GM18907 (cell line): ENCODE results near the gene FRMD5.
"Not testable (repeated sequence)": the region's sequence is repeated elsewhere in the genome, so short reads cannot be mapped to it uniquely, and the experiment has no call there.

Source experiments
- ATAC-seq: cut with Tn5 transposase; IDR thresholded peaks from one replicate; pipeline ENCODE4 v1.9.1; 2021; ENCODE audit warnings: mild to moderate bottlenecking, moderate library complexity; ENCODE audit not compliant: unreplicated experiment

Gene FRMD5

DNA sequence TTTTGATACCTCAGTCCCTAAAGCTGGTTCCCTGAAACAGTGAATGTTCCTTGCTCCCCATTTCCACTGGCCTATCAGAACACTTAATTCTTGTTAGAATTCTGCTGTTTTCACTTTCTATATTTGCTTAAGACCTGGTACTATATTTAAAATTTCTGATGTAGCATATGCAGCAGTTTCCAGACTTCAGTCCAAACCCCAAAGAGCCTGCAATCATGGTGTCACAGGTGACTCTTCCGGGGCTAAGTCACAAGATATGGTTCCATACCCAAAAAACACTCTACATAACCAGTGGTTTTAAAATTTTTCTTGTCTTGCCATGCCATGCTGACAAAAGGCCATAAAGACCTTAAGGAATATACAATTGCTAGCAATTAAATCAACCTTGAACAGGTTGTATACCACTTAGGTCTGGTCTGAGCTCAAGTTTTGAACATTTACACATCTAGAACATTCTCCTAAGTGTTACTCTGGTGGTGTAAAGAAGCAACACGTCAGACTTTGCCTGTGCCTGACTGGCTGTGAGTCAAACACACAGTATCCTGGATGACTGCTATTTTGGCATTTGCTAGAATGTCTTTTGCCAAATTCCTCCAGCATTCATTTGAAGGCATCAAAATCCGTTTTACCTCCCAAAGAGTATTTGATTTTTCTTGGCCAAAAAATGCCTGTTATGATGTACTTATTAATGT lies 160.0 kb downstream of the FRMD5 start:
- ATAC-seq = no peak

GRCh38 chr15:44034334-44034733 lies 160.7 kb downstream of the FRMD5 start:
- ATAC-seq = no peak

GRCh38 chr15:44033894-44034293 lies 161.2 kb downstream of the FRMD5 start:
- no peak for ATAC-seq

- ATAC-seq = not testable (repeated sequence)
Observed at GRCh38 chr15:44032820-44033219, 162.3 kb downstream of the FRMD5 start.

DNA sequence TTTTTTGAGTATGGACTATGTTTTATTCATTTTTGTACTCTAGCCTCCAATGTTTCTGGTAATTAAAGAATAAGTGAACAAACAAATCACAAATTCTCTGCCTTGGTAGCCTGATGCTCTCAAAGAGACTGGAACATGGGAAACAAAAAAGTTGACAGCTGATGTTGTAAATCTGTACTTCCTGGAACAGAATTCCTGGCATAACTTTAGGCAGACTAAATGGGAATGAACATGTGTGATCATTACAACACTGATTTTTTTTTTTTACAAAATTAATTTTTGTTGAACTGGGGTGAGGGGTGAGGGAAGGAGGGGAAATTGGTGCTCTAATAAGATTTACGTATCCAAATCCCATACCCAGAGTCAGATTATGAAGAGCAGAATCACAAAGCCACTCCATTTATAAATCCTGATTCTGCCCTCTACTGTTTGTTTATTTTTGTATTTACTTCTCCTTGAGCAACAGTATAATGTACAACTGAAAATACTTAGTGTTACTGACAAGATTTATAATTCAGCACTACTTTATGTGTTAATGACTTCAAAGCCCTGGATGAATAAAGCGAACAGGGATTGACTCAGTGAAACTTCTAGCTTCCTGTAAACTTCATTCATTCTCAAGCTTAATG lies 165.0 kb downstream of the FRMD5 start:
- ATAC-seq = no peak

- ATAC-seq = no peak
Observed at GRCh38 chr15:44029003-44029402, 166.1 kb downstream of the FRMD5 start.

DNA sequence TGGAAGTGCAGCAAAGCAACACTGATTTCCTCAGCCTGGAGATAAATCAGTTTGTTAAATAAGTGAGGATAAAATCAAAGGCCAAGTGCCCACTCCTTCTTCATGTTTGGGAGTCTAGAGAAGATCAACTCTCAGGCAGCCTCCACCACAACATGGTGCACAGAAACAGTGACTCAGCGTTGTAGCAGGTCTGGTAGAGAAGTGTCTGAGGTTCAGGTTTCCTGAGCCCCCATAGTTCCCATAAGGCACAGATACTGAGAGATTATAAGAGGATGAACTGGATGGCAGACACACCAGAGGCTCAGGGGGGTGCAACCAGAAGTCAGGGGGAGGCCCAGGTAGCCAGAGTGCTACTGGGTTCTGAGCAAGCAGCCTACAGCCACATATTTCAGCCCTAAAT lies 166.7 kb downstream of the FRMD5 start:
- ATAC-seq = no peak

GRCh38 chr15:44024155-44024554 lies 170.9 kb downstream of the FRMD5 start:
- no peak for ATAC-seq

DNA sequence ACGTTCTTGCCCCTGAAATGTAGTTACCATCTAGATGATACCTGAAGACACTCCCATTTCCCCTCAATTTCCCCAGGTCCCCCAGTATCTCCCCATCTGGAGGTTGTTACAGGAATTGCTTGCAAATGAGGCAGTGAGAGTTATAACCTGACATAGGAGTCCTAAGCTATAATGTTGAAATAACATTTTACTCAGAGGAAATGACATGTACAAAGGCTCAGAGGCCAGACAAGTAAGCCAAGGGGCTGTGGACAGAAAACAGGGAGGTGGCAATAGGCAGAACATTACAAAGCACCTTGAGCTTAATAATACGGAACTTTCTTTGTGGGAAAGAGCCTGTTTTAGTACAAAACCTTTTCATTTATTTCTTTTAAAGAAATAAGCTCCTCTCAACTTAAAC lies 171.9 kb downstream of the FRMD5 start:
- no peak for ATAC-seq

DNA sequence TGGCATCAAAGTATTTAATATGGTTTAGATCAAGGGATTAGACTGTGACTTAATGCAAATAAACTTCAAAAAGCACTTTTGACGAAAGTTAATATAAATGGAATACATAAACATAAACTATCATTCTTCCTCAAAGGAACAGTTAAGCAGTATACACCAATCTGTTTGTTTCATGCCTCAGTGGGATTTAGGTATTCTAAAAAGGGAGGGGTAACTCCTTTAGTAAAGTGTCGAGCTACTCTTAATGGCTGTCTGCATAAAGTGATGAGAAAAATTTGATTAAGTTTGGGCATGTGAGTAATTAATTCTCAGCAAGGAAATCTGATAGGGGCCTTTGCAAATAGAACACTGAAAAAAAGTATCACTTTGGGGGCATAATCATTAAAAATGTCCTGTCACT lies 176.9 kb downstream of the FRMD5 start:
- no peak for ATAC-seq

DNA sequence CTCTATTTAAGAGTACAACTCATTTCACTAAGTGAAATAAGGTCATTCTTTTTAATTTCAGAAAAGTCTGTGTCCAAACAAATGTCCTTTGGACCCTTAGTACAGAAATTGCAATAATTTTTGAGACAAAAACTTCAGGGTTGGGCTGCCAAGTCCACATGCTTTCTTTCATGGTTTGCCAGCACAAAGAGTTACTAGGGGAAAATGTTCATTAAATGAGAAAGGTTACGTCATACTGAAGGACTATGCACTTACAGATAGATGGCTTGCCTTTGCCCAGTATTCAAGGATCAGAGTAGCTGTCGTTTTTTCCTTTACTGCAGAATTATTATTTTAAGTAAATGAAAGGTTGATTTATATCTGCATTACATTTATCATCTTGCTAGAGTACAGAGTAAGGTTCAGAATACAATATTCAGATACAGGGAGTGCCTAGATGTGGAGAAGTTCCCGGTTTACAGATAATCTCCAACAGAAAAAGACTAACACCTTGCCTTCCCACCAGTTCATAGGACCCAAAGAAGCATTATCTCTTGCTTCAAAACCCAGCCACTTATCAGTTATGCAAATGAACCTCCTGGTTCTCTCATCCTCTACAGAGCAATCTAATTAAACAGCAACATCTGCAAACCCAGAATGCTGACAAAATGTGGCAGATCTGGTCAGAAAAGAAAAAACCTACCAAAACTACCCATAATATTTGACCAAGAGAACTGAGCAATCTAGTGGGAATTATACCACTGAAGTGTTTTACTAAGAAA lies 179.3 kb downstream of the FRMD5 start:
- no peak for ATAC-seq

DNA sequence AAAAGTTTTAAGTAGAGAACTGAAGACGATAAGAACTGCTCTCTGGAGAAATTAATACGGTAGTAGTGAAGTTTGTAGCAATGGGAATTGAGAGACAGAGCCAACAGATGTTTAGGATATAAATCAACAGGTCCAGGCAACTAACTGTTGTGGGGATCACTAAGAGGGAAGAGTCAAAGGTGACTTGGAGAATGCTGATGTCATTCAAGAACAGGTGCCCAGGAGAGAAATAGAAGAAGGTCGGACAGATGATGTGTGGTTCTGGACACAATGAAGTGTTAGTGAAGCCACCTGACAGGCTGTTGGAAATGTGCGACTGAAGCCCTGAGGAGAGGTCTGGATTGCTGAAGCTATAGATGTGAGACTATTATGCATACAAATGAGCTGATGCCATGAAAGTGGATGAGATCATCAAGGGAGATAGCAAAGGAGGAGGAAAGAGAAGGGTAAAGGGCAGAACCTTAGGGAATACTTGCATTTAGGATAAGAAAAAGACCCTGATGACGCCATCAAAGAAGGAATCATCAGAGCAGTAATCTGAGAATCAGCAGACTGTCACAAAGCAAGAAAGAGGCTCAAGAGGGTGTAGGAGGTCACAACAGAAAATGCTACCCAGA lies 183.7 kb downstream of the FRMD5 start:
- ATAC-seq = no peak

- no peak for ATAC-seq
Observed at GRCh38 chr15:44010089-44010488, 185.0 kb downstream of the FRMD5 start.

DNA sequence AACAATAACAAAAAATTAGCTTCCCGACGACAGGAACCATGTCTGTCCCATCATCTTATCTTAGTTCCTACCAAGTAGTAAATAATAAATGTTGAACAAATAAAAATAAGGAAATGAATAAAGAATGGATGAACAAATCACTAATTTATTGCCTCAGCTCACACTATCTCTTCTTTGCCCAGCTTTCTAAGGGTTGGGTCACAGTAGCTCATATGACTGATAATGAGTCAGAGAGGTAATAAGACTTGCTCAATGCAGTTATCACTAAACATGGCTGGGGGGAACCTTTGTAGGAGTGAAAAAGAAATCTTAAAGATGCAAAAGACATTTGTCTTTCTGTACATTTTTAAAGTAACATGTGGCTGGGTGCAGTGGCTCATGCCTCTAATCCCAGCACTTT lies 186.0 kb downstream of the FRMD5 start:
- no peak for ATAC-seq

- ATAC-seq = not testable (repeated sequence)
Observed at GRCh38 chr15:44000248-44000647, 194.8 kb downstream of the FRMD5 start.

DNA sequence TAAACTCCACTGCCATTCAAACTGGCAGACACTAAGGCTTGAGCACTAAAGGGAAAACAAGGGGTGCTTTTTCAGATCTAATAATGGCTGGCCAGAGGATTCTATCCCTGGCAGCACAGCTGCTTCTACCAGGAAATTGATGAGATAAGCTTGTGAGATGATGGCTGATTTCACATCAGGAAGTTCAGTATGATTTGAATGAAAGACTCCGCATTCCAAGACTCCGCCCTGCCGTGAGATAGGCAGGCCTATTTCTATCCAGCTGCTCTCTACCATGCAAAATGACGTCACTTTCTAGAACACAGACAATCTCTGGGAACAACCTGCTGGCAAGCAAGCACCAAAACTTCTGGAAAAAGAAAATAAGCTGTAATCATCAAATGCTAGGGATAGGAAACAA lies 196.5 kb downstream of the FRMD5 start:
- no peak for ATAC-seq

DNA sequence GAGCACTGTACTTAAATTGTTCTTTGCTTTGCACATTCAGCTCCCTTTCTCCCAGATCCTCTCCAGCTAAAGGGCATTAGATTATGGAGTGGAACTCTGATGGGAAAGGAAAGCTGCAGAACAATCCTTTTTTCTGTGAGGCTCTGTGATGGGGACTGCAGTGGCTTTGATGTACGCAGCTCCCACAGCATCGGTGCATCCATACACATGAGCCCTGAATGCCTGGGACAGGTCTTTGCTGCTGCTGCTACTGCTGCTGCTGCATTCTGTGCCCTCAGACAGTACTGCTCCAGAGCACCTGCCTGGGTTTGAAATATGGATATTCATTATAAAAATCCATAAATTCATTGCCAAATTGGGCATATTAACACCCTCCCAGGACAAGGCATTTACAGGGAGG lies 203.9 kb downstream of the FRMD5 start:
- ATAC-seq = no peak

- ATAC-seq = no peak
Observed at GRCh38 chr15:43989938-43990337, 205.1 kb downstream of the FRMD5 start.

- no peak for ATAC-seq
Observed at GRCh38 chr15:43988900-43989299, 206.2 kb downstream of the FRMD5 start.

- ATAC-seq = no peak
Observed at GRCh38 chr15:43987924-43988323, 207.1 kb downstream of the FRMD5 start.

DNA sequence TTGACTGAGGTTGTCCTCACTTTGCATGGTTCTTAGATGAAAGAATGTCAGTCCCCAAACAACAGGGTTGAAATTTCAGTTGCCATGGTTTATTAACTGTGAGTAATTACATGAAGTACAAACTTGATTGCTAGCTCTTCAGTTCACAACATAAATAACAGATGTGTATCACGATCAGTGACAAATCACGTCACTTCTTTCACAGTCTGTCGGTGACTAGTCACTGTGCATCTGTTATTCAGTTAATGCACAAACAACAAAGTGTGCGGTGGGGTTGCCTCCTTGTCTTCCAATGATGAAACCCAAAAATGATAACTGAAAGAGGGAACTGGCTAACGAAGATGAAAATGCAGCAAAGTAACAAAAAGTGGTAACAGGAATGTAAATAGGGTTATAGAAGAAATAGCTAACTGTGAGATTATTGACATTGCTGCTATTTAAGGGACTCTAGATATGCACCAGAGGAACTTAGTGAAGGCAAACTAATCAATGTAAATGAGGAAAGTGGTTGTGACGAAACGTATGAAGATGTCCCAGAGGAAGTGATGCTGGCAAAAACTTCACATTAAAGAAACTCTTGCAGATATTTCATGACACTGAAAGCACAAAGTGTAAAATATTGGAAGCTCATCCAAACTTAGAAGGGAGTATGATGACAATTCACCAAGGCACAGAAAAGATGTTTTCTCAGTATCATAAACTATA lies 208.9 kb downstream of the FRMD5 start:
- ATAC-seq = no peak
